Ovary (tissue), 3 donors: Measurements from ENCODE around the gene ARNT2.

Experiments
- CTCF ChIP-seq, 3 donors: fragments of 450-650 bp in 2 of 3; fragments of 200-600 bp in 1 of 3; IDR thresholded peaks; one replicate each; pipeline versions ENCODE4 v1.5.1 to v1.8.0; 2016 to 2022; ENCODE audit warnings: antibody characterized with exemption in 3 of 3, mild to moderate bottlenecking in 1 of 3
- POLR2A ChIP-seq: fragments of 450-650 bp; IDR thresholded peaks from one replicate; pipeline ENCODE4 v1.6.1; 2017; ENCODE audit warnings: antibody characterized with exemption, mild to moderate bottlenecking, moderate library complexity
- donor health status: DM: no; HTN: no; CAD: no.

GRCh38 chr15:80640531-80641121, 236.4 kb downstream of the ARNT2 start:
- TF ChIP-seq CTCF (IDR thresholded peaks at IDR 0.05) (no peak), POLR2A (no peak)
